Measurements from ENCODE around the gene OAS3. TPM values are rescaled to one million over a fixed set of nuclear protein-coding genes. Genes with fewer than 3 reads are reported as not detected.

The OAS3 gene
- total and polyA plus RNA-seq, 5 experiments from 2014 or later, result 9.1 to 21.3 (median 16.8) TPM

DNA sequence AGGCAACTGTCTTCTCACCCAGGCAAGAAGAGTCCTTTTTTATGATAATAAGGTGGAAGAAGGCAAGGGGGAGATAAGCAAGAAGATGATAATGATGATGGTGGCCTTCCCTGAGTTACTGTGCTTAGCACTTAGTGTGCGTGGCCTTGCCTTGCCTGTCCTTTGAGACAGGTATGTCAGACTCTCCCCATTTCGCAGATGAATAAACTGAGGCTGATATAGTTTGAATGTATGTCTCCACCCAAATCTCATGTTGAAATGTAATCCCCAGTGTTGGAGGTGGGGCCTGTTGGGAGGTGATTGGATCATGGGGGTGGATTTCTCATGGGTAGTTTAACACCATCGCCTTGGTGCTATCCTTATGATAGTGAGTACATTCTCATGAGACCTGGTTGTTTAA, 8.6 kb upstream of the OAS3 start:
- Mint-ChIP-seq H3K27me3 (no peaks in the 10 kb centered on the region), H3K4me1 (peaks cover 0 to 6% (median 0%) of the 10 kb centered on the region in 4 donors), H3K4me3 (no peak overlapping the region), H3K36me3 (peaks cover 0 to 20% (median 6%) of the 10 kb centered on the region in 3 donors), H3K9me3 (peaks cover 0 to 6% (median 0%) of the 10 kb centered on the region in 9 donors), H3K27ac (no peak overlapping the region)
- POLR2A ChIA-PET, result no interaction called here
- ATAC-seq (no peak), DNase-seq (no peak)

DNA sequence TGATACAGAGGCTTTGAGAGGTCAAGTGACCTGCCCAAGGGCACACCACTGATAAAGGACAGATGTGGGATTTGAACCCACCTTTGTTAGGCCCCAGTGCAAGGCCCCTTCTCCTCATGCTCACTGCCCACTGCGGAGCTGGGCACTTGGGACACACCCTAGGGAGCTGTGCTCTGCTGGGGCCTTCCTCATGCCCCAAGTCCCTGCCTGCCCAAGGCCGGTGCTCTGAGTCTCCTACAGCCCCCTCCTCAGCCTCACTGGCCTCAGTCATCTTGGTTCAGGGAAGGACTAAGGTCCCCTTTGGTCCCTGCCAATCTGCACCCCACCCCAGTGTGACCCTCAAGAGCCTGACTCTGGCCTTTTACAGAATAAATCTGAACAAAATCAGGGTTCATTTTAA, 7.9 kb upstream of the OAS3 start:
- H3K9me3 Mint-ChIP-seq, result peaks cover 0 to 6% (median under 1%) of the 10 kb centered on the region in 9 donors
- ATAC-seq, result no peak
- no peak overlapping the region for H3K4me3 Mint-ChIP-seq
- peaks cover 0 to 17% (median 6%) of the 10 kb centered on the region in 3 donors for H3K36me3 Mint-ChIP-seq
- no peaks in the 10 kb centered on the region for H3K27me3 Mint-ChIP-seq
- POLR2A ChIA-PET, result no interaction called here
- no peak overlapping the region for H3K27ac Mint-ChIP-seq
- DNase-seq, result no peak
- peaks cover 0 to 3% (median 0%) of the 10 kb centered on the region in 4 donors for H3K4me1 Mint-ChIP-seq

DNA sequence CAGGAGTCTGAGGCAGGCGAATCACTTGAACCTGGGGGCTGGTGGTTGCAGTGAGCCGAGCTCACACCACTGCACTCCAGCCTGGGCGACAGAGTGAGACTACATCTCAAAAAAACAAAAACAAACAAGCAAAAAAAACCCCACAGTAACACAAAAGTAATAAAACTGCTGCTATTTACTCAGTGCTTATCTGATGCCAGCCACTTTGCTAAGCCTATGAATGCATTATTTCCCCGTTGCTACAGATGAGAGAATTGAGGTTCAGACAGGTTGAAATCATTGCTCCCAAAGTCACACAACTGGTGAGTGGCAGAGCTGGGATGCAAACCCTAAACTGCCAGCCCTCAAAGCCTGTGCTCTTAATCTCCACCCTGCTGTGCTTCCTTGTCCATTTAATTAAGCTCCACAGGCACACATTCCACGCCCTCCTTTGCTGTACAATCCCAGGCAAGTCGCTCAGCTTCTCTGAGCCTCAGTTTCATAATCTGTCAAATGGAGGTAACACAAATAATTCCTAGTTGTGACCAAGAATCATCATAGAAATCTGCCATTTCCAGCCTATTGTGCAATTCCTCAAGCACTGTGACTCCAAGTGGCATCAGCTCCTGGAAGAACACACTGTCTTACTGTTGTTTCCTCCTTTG, 5.7 kb upstream of the OAS3 start:
- peaks cover 0 to 3% (median 0%) of the 10 kb centered on the region in 9 donors for H3K9me3 Mint-ChIP-seq
- POLR2A ChIA-PET, result interaction anchor here (1.5 kb wide), 1 partner anchor 46 kb away, joined by 4 read pairs; the partner anchor contains the start of gene OAS2
- peaks cover 0 to 5% (median 1%) of the 10 kb centered on the region in 3 donors for H3K36me3 Mint-ChIP-seq
- DNase-seq (no peak), ATAC-seq (no peak)
- no peaks in the 10 kb centered on the region for H3K27me3 Mint-ChIP-seq
- H3K4me1 Mint-ChIP-seq, result peaks cover 2 to 11% (median 6%) of the 10 kb centered on the region in 4 donors
- H3K27ac Mint-ChIP-seq, result peak overlapping the region in 1 of 10 donors; percentile 3
- H3K4me3 Mint-ChIP-seq, result no peak overlapping the region

DNA sequence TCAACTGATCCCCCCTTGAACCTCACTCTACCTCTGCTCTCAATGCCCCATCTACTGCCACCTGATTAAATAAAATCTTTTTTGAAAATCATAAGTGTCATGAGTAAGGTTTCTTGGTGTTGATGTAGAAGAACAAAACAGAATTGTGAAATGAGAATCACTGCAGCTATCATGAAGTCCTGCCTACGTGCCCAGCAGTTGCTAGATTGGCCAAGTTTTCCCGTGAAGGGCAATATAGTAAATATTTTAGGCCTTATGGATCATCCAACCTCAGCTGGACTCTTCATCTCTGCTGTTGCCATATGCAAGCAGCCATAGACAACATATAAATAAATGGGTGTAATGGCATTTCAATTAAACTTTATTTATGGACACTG, 5.2 kb upstream of the OAS3 start:
- POLR2A ChIA-PET, result interaction anchor here (1.5 kb wide), 1 partner anchor 45 kb away, joined by 4 read pairs; the partner anchor contains the start of gene OAS2

DNA sequence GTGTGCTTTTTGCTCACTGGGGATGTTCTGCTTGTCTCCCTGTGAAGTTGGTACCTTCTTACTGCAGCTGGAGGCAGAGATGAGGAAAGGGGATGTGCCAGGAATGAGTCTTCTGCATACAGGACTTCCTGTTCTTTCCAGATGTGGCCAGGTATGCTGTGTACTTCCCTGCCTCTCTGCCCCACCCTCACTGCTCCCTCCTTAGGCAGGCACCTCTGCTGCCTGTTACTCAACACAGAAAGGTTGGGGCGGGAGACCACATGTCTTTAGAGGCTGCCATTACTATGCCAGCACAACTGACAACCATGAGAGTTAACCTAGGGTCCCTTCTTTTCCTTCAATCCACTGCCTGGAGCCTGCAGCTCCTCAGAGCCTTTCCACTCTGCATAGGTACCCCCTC, 2.0 kb upstream of the OAS3 start:
- Mint-ChIP-seq H3K36me3 (no peaks in the 10 kb centered on the region), H3K4me3 (no peak overlapping the region), H3K9me3 (peaks cover 0 to 2% (median 0%) of the 10 kb centered on the region in 9 donors), H3K27ac (peak overlapping the region in 9 of 10 donors; percentile 23 to 99 (median 81)), H3K4me1 (peaks cover 12 to 37% (median 33%) of the 10 kb centered on the region in 4 donors), H3K27me3 (no peaks in the 10 kb centered on the region)
- ATAC-seq (peak in 1 of 2 donors; percentile 31), DNase-seq (no peak)
- POLR2A ChIA-PET, result no interaction called here

More for the DNA sequence above, 5.2 kb upstream of the OAS3 start:
- H3K4me3 Mint-ChIP-seq, result no peak overlapping the region
- no peak overlapping the region for H3K27ac Mint-ChIP-seq
- no peak for DNase-seq
- H3K27me3 Mint-ChIP-seq, result no peaks in the 10 kb centered on the region
- peaks cover 0 to 4% (median 0%) of the 10 kb centered on the region in 3 donors for H3K36me3 Mint-ChIP-seq
- H3K4me1 Mint-ChIP-seq, result peaks cover 5 to 15% (median 11%) of the 10 kb centered on the region in 4 donors
- no peak for ATAC-seq
- peaks cover 0 to 3% (median 0%) of the 10 kb centered on the region in 9 donors for H3K9me3 Mint-ChIP-seq

DNA sequence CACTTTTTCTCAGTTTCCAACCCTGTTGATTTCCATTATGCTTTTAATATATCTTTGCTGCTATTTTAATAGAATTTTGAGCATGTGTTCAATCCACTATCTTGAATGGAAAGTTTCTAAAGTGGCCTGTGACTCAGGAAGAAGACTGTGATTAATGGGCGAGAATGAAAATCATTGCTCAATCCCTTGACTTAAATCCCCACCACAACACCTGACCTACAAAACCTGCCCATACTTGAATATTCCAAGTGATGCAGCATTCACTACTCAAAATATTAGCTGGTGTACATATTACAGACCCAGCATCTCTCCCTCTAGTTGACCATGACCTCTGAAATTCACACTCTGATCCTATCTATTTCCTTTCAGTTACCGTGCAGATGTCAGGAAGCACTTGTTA, 1.3 kb upstream of the OAS3 start:
- peaks cover 0 to 2% (median 0%) of the 10 kb centered on the region in 9 donors for H3K9me3 Mint-ChIP-seq
- peaks cover 12 to 37% (median 34%) of the 10 kb centered on the region in 4 donors for H3K4me1 Mint-ChIP-seq
- H3K4me3 Mint-ChIP-seq, result peak overlapping the region; percentile 26 to 96 (median 63)
- peak overlapping the region; percentile 32 to 99 (median 86) for H3K27ac Mint-ChIP-seq
- POLR2A ChIA-PET, result interaction anchor here (2.2 kb wide), 1 partner anchor 42 kb away, joined by 19 read pairs; the partner anchor contains the start of gene OAS2
- DNase-seq (no peak), ATAC-seq (no peak)
- no peaks in the 10 kb centered on the region for H3K27me3 Mint-ChIP-seq
- H3K36me3 Mint-ChIP-seq, result peaks cover 0 to under 1% (median 0%) of the 10 kb centered on the region in 3 donors

DNA sequence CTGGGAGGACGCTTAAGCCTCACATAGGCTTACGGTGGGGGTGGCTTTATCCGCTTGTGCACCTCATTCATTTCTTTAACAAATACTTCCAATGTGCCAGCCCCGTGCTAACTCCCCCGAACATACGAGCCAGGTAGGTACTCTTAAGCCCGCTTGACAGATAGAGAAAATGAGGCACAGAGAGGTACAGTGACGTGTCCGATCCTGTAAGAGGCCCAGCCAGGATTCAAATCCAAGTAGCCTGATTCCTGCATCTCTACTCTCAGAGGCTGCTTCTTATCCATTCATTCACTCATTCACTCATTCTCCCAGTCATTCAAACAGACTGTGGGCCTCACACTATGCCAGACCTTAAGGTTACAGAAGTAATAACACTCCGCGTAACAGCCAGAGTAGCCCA, 477 bp downstream of the OAS3 start:
- POLR2A ChIA-PET, result interaction anchor here (1.0 to 2.2 kb wide), 2 partner anchors 12 to 40 kb away, joined by 3 to 19 read pairs; partner anchors contain the start of gene OAS2
- no peak for DNase-seq
- Mint-ChIP-seq H3K36me3 (peaks cover 0 to 7% (median 4%) of the 10 kb centered on the region in 3 donors), H3K4me3 (peak overlapping the region; percentile 84 to 96 (median 92)), H3K9me3 (peaks cover 0 to 2% (median 0%) of the 10 kb centered on the region in 9 donors), H3K27me3 (no peaks in the 10 kb centered on the region), H3K4me1 (peaks cover 12 to 38% (median 34%) of the 10 kb centered on the region in 4 donors), H3K27ac (peak overlapping the region; percentile 84 to 99 (median 94))
- ATAC-seq, result no peak

DNA sequence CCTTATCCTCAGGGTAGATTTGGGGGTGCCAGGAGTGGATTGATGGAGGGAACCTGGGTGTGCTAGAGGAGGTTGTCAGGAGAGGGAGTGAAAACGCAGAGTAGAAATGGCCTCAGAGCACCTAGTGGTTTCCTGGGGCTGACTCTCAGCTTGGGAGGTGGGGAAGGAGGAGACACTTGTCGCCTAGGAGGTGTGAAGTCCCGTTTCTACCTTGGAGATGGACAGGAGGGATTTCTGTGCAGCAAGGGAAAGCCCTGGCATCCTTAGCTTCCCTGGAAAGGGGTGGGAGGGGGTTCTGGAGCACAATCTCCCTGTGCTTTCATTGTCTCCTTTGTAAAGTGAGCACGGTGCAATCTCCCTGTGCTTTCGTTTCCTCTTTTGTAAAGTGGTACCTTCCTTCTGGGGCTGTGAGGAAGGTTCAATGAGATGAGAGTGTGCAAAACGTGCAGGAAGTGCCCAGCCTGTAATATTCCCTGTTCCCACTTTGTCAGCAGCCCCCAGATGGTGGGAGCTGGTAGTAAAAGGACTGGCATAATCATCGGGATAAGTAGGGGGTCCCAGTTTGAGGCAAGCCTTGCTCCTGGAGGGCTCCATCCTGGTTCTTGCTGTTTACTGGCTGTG, 1.6 kb downstream of the OAS3 start:
- Mint-ChIP-seq H3K27ac (peak overlapping the region; percentile 80 to 99 (median 90)), H3K27me3 (no peaks in the 10 kb centered on the region), H3K36me3 (peaks cover 7 to 16% (median 13%) of the 10 kb centered on the region in 3 donors), H3K9me3 (peaks cover 0 to 2% (median 0%) of the 10 kb centered on the region in 9 donors), H3K4me1 (peaks cover 12 to 43% (median 37%) of the 10 kb centered on the region in 4 donors), H3K4me3 (peak overlapping the region; percentile 84 to 96 (median 92))
- peak in 3 of 10 donors; percentile 27 to 29 (median 29) for DNase-seq
- POLR2A ChIA-PET, result interaction anchor here (2.7 kb wide), 1 partner anchor 39 kb away, joined by 22 read pairs; the partner anchor contains the start of gene OAS2
- peak; percentile 26 to 27 for ATAC-seq

DNA sequence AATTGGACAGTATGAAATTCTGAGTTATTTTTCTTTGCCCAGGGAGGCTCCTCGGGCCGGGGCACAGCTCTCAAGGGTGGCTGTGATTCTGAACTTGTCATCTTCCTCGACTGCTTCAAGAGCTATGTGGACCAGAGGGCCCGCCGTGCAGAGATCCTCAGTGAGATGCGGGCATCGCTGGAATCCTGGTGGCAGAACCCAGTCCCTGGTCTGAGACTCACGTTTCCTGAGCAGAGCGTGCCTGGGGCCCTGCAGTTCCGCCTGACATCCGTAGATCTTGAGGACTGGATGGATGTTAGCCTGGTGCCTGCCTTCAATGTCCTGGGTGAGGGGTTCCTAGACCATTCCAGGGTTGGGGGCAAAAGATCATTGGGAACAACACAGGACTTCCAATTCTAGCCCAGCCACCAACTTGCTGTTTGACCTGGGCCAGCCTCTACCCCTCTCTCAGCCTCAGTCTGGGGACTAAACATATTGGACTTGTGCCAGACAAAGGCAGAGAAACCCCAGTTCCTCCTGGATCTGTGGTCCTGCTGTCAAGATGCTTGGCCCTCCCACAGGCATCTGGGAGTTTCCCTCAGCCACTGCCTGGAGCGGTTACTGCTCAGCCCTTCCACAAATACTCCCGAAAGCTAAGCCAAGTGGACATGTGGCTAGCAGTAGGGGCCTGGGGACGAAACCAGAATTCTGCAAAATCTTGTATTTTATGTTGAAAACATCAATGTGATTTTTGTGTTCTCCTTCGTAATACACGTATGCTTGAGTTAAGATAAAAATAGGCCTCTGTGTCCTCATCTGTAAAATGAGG, 3.5 kb downstream of the OAS3 start:
- no peak for DNase-seq
- no peak for ATAC-seq
- H3K4me1 Mint-ChIP-seq, result peaks cover 12 to 40% (median 37%) of the 10 kb centered on the region in 4 donors
- H3K27ac Mint-ChIP-seq, result peak overlapping the region in 2 of 10 donors; percentile 56 to 74
- no peaks in the 10 kb centered on the region for H3K9me3 Mint-ChIP-seq
- peaks cover 8 to 27% (median 27%) of the 10 kb centered on the region in 3 donors for H3K36me3 Mint-ChIP-seq
- POLR2A ChIA-PET, result interaction anchor here (0.8 to 2.7 kb wide), 2 partner anchors 36 to 37 kb away, joined by 3 to 22 read pairs; partner anchors contain the start of gene OAS2
- H3K27me3 Mint-ChIP-seq, result no peaks in the 10 kb centered on the region
- peak overlapping the region in 2 of 10 donors; percentile 29 to 56 for H3K4me3 Mint-ChIP-seq

DNA sequence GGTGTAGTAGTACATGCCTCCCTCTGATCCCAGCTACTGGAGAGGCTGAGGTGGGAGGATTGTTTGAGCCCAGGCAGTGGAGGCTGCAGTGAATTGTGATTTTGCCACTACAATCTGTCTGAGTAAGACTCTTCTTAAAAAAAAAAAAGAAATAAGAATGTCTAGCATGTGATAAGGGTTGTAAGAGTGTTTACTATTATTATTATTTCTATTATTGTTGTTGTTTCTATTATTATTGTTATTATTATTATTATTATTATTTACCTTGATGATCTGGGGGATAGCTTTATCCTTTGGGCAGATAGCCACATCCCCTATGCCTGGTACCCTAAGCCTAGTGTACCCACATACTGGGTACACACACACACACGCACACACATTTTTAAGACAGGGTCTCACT, 4.3 kb downstream of the OAS3 start:
- H3K9me3 Mint-ChIP-seq, result no peaks in the 10 kb centered on the region
- no peak overlapping the region for H3K27ac Mint-ChIP-seq
- no peak overlapping the region for H3K4me3 Mint-ChIP-seq
- H3K4me1 Mint-ChIP-seq, result peaks cover 10 to 34% (median 31%) of the 10 kb centered on the region in 4 donors
- ATAC-seq (no peak), DNase-seq (no peak)
- peaks cover 8 to 36% (median 35%) of the 10 kb centered on the region in 3 donors for H3K36me3 Mint-ChIP-seq
- POLR2A ChIA-PET, result interaction anchor here (0.8 kb wide), 1 partner anchor 36 kb away, joined by 3 read pairs; the partner anchor contains the start of gene OAS2
- H3K27me3 Mint-ChIP-seq, result no peaks in the 10 kb centered on the region

DNA sequence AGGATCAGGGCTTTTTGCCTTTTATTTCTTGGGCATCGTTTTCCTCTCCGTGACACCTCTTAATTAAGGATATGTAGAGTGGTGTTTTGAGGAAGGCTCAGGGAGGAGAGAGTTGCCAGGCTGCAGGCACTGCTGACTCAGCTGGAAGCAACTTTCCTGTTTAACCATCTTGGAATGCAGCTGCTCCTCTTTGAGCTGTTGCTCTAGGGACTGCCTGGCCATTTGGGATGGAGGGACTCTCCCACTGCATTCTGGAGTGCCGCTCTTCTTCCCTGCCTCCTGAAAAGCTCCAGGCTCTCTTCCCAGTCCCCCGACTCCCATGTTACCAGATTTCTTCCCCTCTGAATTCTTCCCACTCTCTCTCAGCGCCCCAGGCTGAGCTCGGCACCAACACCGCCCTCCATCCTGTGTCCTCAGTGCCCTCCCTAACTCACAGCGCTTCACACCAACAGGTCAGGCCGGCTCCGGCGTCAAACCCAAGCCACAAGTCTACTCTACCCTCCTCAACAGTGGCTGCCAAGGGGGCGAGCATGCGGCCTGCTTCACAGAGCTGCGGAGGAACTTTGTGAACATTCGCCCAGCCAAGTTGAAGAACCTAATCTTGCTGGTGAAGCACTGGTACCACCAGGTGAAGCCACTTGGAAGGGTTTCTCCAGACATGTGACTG, 5.9 kb downstream of the OAS3 start:
- H3K27ac Mint-ChIP-seq, result peak overlapping the region in 1 of 10 donors; percentile 81
- H3K36me3 Mint-ChIP-seq, result peaks cover 8 to 48% (median 46%) of the 10 kb centered on the region in 3 donors
- no peaks in the 10 kb centered on the region for H3K27me3 Mint-ChIP-seq
- peaks cover 7 to 24% (median 18%) of the 10 kb centered on the region in 4 donors for H3K4me1 Mint-ChIP-seq
- H3K4me3 Mint-ChIP-seq, result peak overlapping the region in 1 of 10 donors; percentile 66
- DNase-seq (no peak), ATAC-seq (no peak)
- no peaks in the 10 kb centered on the region for H3K9me3 Mint-ChIP-seq
- POLR2A ChIA-PET, result interaction anchor here (1.6 kb wide), 1 partner anchor 34 kb away, joined by 4 read pairs; the partner anchor contains the start of gene OAS2
